ENCODE measurements around the gene CNTN5. TPM values are rescaled to one million over a fixed set of nuclear protein-coding genes. Genes with fewer than 3 reads are reported as not detected.

Gene CNTN5
- total and polyA plus RNA-seq, 10 of the 15 experiments (the other 5 are each of a cell fraction or from before 2014, with no cell fraction given) = 0.01 TPM; not detected in 9

DNA sequence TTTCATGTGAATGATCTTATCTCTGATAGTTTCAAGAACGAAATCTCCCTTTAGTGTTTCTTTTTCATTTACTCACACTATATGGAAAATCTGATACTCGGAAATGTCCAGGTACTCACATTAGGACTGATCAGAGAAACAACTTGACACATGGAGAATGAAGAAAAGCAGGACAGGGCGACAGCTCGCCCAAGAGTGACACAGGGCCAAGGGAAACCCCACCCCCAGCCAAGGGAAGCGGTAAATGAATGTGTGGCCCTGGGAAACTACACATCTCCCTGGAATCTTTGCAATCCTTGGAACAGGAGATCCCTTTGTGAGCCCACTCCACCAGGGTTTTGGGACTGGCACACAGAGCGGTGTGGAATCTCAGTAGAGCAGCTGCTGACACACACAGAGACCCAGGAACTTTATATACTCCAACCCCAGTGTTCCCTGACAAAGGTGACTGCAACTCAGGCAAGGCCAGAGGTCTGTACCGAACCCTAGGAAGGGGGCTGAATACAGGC is 1362.7 kb downstream of the CNTN5 start:
- RAD21 ChIA-PET (ENCODE audit: unreplicated experiment) = no interaction called here

DNA sequence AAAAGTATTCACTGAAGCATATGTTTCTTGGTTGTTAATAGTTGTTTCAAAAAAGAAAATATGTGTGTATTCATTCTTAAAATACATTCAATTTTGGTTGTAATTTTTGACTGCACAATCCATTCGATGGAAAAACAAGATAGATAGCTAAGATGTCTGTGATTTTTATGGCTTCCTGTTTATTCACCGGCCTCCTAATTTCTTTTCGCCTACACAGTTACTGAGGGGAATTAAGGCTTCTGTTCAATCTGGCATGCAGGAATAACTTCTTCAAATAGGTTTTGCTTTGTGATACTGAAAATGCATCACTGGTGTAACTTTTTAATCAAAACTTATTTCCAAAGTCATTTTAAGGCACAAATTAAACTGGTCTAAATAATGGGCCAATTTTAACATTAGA is 1375.5 kb downstream of the CNTN5 start:
- intact Hi-C loops (cut with micrococcal nuclease; ENCODE audit: unreplicated experiment) = no loop called here
- TF ChIP-seq RAD21 (IDR thresholded peaks at IDR 0.05; ENCODE audit: insufficient read depth, low read depth, low read length) (no peak), YY1 (IDR thresholded peaks at IDR 0.05; ENCODE audit: low read depth, low read length) (no peak), MTA2 (IDR thresholded peaks at IDR 0.05; ENCODE audit: low read depth) (no peak), ZNF24 (IDR thresholded peaks at IDR 0.05) (no peak), TBL1XR1 (IDR thresholded peaks at IDR 0.05; ENCODE audit: low read depth, low read length) (no peak), KDM1A (IDR thresholded peaks at IDR 0.05; ENCODE audit: borderline replicate concordance) (no peak), FOXK2 (IDR thresholded peaks at IDR 0.05) (no peak), RFX5 (IDR thresholded peaks at IDR 0.05; ENCODE audit: low read depth, low read length) (no peak), PML (IDR thresholded peaks at IDR 0.05; ENCODE audit: low read length) (no peak), KLF5 (IDR thresholded peaks at IDR 0.05; ENCODE audit: partially characterized antibody) (no peak), JUNB (IDR thresholded peaks at IDR 0.05) (no peak), GATAD2B (conservative IDR thresholded peaks at IDR 0.05; ENCODE audit: low read depth) (no peak)
- TF ChIP-seq, protein P1, sequence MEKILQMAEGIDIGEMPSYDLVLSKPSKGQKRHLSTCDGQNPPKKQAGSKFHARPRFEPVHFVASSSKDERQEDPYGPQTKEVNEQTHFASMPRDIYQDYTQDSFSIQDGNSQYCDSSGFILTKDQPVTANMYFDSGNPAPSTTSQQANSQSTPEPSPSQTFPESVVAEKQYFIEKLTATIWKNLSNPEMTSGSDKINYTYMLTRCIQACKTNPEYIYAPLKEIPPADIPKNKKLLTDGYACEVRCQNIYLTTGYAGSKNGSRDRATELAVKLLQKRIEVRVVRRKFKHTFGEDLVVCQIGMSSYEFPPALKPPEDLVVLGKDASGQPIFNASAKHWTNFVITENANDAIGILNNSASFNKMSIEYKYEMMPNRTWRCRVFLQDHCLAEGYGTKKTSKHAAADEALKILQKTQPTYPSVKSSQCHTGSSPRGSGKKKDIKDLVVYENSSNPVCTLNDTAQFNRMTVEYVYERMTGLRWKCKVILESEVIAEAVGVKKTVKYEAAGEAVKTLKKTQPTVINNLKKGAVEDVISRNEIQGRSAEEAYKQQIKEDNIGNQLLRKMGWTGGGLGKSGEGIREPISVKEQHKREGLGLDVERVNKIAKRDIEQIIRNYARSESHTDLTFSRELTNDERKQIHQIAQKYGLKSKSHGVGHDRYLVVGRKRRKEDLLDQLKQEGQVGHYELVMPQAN (conservative IDR thresholded peaks at IDR 0.05) = no peak

More for the DNA sequence above, 1362.7 kb downstream of the CNTN5 start:
- Histone ChIP-seq H3K9ac (ENCODE audit: control insufficient read depth, insufficient read depth, low read length) (no peak overlapping the region), H3K4me3 (no peak overlapping the region), H3K36me3 (ENCODE audit: control insufficient read depth in 2 of 2, insufficient read depth in 2 of 2, low read length in 1 of 2) (no peaks in the 10 kb centered on the region), H3K4me1 (ENCODE audit: control insufficient read depth, insufficient read depth, low read length) (no peaks in the 10 kb centered on the region), H4K20me1 (ENCODE audit: control insufficient read depth, insufficient read depth) (no peaks in the 10 kb centered on the region), H3K9me3 (replicated peaks; ENCODE audit: control insufficient read depth, insufficient read depth, low read length) (no peaks in the 10 kb centered on the region), H3K27ac (ENCODE audit: control insufficient read depth, insufficient read depth) (no peak overlapping the region), H2AFZ (ENCODE audit: control insufficient read depth, low read depth, low read length) (no peak overlapping the region), H3K79me2 (ENCODE audit: control insufficient read depth, insufficient read depth, low read length) (no peaks in the 10 kb centered on the region), H3K27me3 (replicated peaks in 1 of 2; ENCODE audit: control insufficient read depth in 2 of 2, insufficient read depth in 2 of 2, low read length in 1 of 2) (no peaks in the 10 kb centered on the region), H3K4me2 (ENCODE audit: control insufficient read depth, insufficient read depth) (no peak overlapping the region)
- WGBS (ENCODE audit: insufficient coverage, insufficient replicate concordance, low lambda C conversion rate, missing lambda C conversion rate) = 8% methylated on average over 7 of the region's 7 CpGs
- FAIRE-seq = no peak
- no peak for DNase-seq (ENCODE audit: low read depth, low spot score)
- SMC1A ChIA-PET (ENCODE audit: uncharacterized antibody, unreplicated experiment) = no interaction called here
- BruUV-seq (replicated peaks) = no TSS peak
- ATAC-seq = no peak
- in situ Hi-C loops (cut with MboI) = no loop called here
- POLR2A ChIA-PET = no interaction called here
- CTCF ChIA-PET = no interaction called here
- no peak for TF ChIP-seq BMI1 (IDR thresholded peaks at IDR 0.05; ENCODE audit: borderline replicate concordance)
- TF ChIP-seq, protein P2, sequence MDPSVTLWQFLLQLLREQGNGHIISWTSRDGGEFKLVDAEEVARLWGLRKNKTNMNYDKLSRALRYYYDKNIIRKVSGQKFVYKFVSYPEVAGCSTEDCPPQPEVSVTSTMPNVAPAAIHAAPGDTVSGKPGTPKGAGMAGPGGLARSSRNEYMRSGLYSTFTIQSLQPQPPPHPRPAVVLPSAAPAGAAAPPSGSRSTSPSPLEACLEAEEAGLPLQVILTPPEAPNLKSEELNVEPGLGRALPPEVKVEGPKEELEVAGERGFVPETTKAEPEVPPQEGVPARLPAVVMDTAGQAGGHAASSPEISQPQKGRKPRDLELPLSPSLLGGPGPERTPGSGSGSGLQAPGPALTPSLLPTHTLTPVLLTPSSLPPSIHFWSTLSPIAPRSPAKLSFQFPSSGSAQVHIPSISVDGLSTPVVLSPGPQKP (IDR thresholded peaks at IDR 0.05; ENCODE audit: low read depth, low read length) = no peak
- TF ChIP-seq, protein P3, sequence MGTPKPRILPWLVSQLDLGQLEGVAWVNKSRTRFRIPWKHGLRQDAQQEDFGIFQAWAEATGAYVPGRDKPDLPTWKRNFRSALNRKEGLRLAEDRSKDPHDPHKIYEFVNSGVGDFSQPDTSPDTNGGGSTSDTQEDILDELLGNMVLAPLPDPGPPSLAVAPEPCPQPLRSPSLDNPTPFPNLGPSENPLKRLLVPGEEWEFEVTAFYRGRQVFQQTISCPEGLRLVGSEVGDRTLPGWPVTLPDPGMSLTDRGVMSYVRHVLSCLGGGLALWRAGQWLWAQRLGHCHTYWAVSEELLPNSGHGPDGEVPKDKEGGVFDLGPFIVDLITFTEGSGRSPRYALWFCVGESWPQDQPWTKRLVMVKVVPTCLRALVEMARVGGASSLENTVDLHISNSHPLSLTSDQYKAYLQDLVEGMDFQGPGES (IDR thresholded peaks at IDR 0.05) = no peak
- intact Hi-C loops (cut with micrococcal nuclease; ENCODE audit: unreplicated experiment) = no loop called here

More for the DNA sequence above, 1375.5 kb downstream of the CNTN5 start:
- RAD21 ChIA-PET (ENCODE audit: unreplicated experiment) = no interaction called here
- POLR2A ChIA-PET = no interaction called here
- Histone ChIP-seq H3K9me3 (replicated peaks; ENCODE audit: control insufficient read depth, insufficient read depth, low read length) (no peaks in the 10 kb centered on the region), H3K27ac (ENCODE audit: control insufficient read depth, insufficient read depth) (no peak overlapping the region), H3K79me2 (ENCODE audit: control insufficient read depth, insufficient read depth, low read length) (no peaks in the 10 kb centered on the region), H2AFZ (ENCODE audit: control insufficient read depth, low read depth, low read length) (no peak overlapping the region), H3K4me1 (ENCODE audit: control insufficient read depth, insufficient read depth, low read length) (no peaks in the 10 kb centered on the region), H3K4me3 (no peak overlapping the region), H3K27me3 (replicated peaks in 1 of 2; ENCODE audit: control insufficient read depth in 2 of 2, insufficient read depth in 2 of 2, low read length in 1 of 2) (no peaks in the 10 kb centered on the region), H3K36me3 (ENCODE audit: control insufficient read depth in 2 of 2, insufficient read depth in 2 of 2, low read length in 1 of 2) (no peaks in the 10 kb centered on the region), H3K9ac (ENCODE audit: control insufficient read depth, insufficient read depth, low read length) (no peak overlapping the region), H4K20me1 (ENCODE audit: control insufficient read depth, insufficient read depth) (no peaks in the 10 kb centered on the region), H3K4me2 (ENCODE audit: control insufficient read depth, insufficient read depth) (no peak overlapping the region)
- no peak for DNase-seq (ENCODE audit: low read depth, low spot score)
- WGBS (ENCODE audit: insufficient coverage, insufficient replicate concordance, low lambda C conversion rate, missing lambda C conversion rate) = 30% methylated on average over 3 of the region's 3 CpGs
- in situ Hi-C loops (cut with MboI) = no loop called here
- no peak for FAIRE-seq
- BruUV-seq (replicated peaks) = no TSS peak
- ATAC-seq = no peak
- CTCF ChIA-PET = no interaction called here
- SMC1A ChIA-PET (ENCODE audit: uncharacterized antibody, unreplicated experiment) = no interaction called here
